Keratinocyte (primary cell): ENCODE measurements around the gene MAGI1. TPM values are rescaled to one million over a fixed set of nuclear protein-coding genes. Genes with fewer than 3 reads are reported as not detected.

Experiments used
- DNase-seq: peaks from one replicate; pipeline ENCODE4 v3.0.0-alpha.2; 2011; ENCODE audit warnings: low read depth, missing footprints, low spot score
- FAIRE-seq: peaks from 2 replicates; lab custom pipeline; 2011; peaks lifted over from hg19 to GRCh38; lab: Jason Lieb, UNC
- H2AFZ ChIP-seq: 2 replicates; pipeline ENCODE4 v1.6.0; 2012; ENCODE audit warnings: low read length, control low read depth, inconsistent platforms; ENCODE audit not compliant: control insufficient read depth
- H3K27ac ChIP-seq: 2 replicates; pipeline ENCODE4 v1.5.1; 2011; ENCODE audit warnings: low read length; ENCODE audit not compliant: control insufficient read depth, insufficient read depth
- H3K27me3 ChIP-seq: 3 replicates; pipeline ENCODE4 v1.6.0; 2011; ENCODE audit warnings: low read length; ENCODE audit not compliant: control insufficient read depth, insufficient read depth; ENCODE audit errors: extremely low read depth
- H3K36me3 ChIP-seq, 2 experiments: 2 replicates in 1 of 2; 3 replicates in 1 of 2; pipeline ENCODE4 v1.5.1; 2011; ENCODE audit warnings: low read length in 2 of 2, mild to moderate bottlenecking in 1 of 2; ENCODE audit not compliant: control insufficient read depth in 2 of 2, insufficient read depth in 2 of 2; ENCODE audit errors: extremely low read depth in 1 of 2
- H3K4me1 ChIP-seq: 3 replicates; pipeline ENCODE4 v1.5.1; 2011; ENCODE audit warnings: low read length; ENCODE audit not compliant: control insufficient read depth, insufficient read depth; ENCODE audit errors: extremely low read depth
- H3K4me2 ChIP-seq: 3 replicates; pipeline ENCODE4 v1.6.0; 2011; ENCODE audit warnings: low read depth, low read length; ENCODE audit not compliant: control insufficient read depth, insufficient read depth; ENCODE audit errors: extremely low read depth
- H3K4me3 ChIP-seq, 3 experiments: fragments of 200-600 bp in 1 of 3; sonication (generic) in 1 of 3; 2 replicates in 2 of 3; 3 replicates in 1 of 3; pipeline ENCODE4 v1.5.1; 2011 to 2016; ENCODE audit warnings: low read length in 3 of 3, mild to moderate bottlenecking in 3 of 3, control low read depth in 2 of 3, inconsistent platforms in 1 of 3, low read depth in 1 of 3, mixed read lengths in 1 of 3, mixed run types in 1 of 3, moderate library complexity in 1 of 3; ENCODE audit not compliant: control insufficient read depth in 2 of 3, insufficient read depth in 2 of 3; ENCODE audit errors: extremely low read depth in 1 of 3
- H3K79me2 ChIP-seq: 2 replicates; pipeline ENCODE4 v1.6.0; 2012; ENCODE audit warnings: low read length; ENCODE audit not compliant: control insufficient read depth, insufficient read depth
- H3K9ac ChIP-seq: 3 replicates; pipeline ENCODE4 v1.6.0; 2011; ENCODE audit warnings: low read length; ENCODE audit not compliant: control insufficient read depth, insufficient read depth; ENCODE audit errors: extremely low read depth
- H3K9me1 ChIP-seq: 3 replicates; pipeline ENCODE4 v1.6.0; 2011; ENCODE audit warnings: low read length; ENCODE audit not compliant: control insufficient read depth, insufficient read depth; ENCODE audit errors: extremely low read depth
- H3K9me3 ChIP-seq: 2 replicates; pipeline ENCODE4 v1.5.1; 2012; ENCODE audit warnings: low read depth, low read length; ENCODE audit not compliant: control insufficient read depth
- H4K20me1 ChIP-seq: 3 replicates; pipeline ENCODE4 v1.6.0; 2011; ENCODE audit warnings: low read length; ENCODE audit not compliant: control insufficient read depth, insufficient read depth; ENCODE audit errors: extremely low read depth
- CTCF ChIP-seq, 3 experiments: IDR thresholded peaks in 1 of 3; conservative IDR thresholded peaks in 1 of 3; optimal IDR thresholded peaks in 1 of 3; 2 replicates in 2 of 3; 3 replicates in 1 of 3; pipeline versions ENCODE3 to v1.5.1; 2011; ENCODE audit warnings: low read length in 3 of 3, mild to moderate bottlenecking in 3 of 3, moderate library complexity in 2 of 3, control low read depth in 1 of 3, inconsistent platforms in 1 of 3; ENCODE audit not compliant: insufficient read depth in 2 of 3; ENCODE audit errors: extremely low read depth in 1 of 3
- EZH2 ChIP-seq: IDR thresholded peaks from one replicate; pipeline ENCODE4 v1.6.1; 2012; ENCODE audit warnings: inconsistent platforms, mild to moderate bottlenecking, low read length, moderate library complexity
- dilution Hi-C: fragments of 300-500 bp; cut with MboI; formaldehyde crosslinking; loops from one replicate; pipeline ENCODE4 v1.7.0; 2020; ENCODE audit warnings: low sequenced_read_pairs; ENCODE audit not compliant: extremely low pct_ligation_motif_present
- polyA plus RNA-seq, 5 experiments: library from polyadenylated mRNA; depleted of rRNA in 3 of 5; stranded (reverse) in 3 of 5; stranded (forward) in 1 of 5; unstranded in 1 of 5; fragments of >200 nt; gene quantifications; 1 replicate in 1 of 5; 2 replicates in 3 of 5; 3 replicates in 1 of 5; pipeline versions ENCODE4 v1.2.1 to v1.2.3, GENCODE V29; 2011 to 2012; ENCODE audit warnings: missing spikeins in 2 of 5, low read depth in 1 of 5, low replicate concordance in 1 of 5

Gene MAGI1
- polyA plus RNA-seq, 1 donor (not counting 4 experiments of a cell fraction or from before 2014, with no cell fraction given) = 10.9 TPM

GRCh38 chr3:65745306-65745705 lies 293.4 kb downstream of the MAGI1 start:
- dilution Hi-C loops = no loop called here
- FAIRE-seq = no peak
- no peak overlapping the region for H3K27ac ChIP-seq
- TF ChIP-seq CTCF (optimal IDR thresholded peaks at IDR 0.05 in 1 of 3, IDR thresholded peaks at IDR 0.05 in 1 of 3, conservative IDR thresholded peaks at IDR 0.05 in 1 of 3; ENCODE audit: extremely low read depth in 1 of 3, insufficient read depth in 2 of 3, low read length in 3 of 3) (no peak), EZH2 (no peak)
- H3K36me3 ChIP-seq = no peaks in the 10 kb centered on the region
- H3K4me1 ChIP-seq = no peaks in the 10 kb centered on the region
- DNase-seq = no peak
- H3K79me2 ChIP-seq = no peaks in the 10 kb centered on the region
- no peak overlapping the region for H3K4me2 ChIP-seq
- H3K4me3 ChIP-seq = no peak overlapping the region
- H3K9ac ChIP-seq = no peak overlapping the region
- H4K20me1 ChIP-seq = peaks cover 4% of the 10 kb centered on the region
- no peaks in the 10 kb centered on the region for H3K27me3 ChIP-seq
- H3K9me1 ChIP-seq = no peaks in the 10 kb centered on the region
- no peaks in the 10 kb centered on the region for H3K9me3 ChIP-seq
- no peak overlapping the region for H2AFZ ChIP-seq

- dilution Hi-C loops = no loop called here
- no peak for DNase-seq
- Histone ChIP-seq H3K27ac (no peak overlapping the region), H2AFZ (no peak overlapping the region), H3K36me3 (no peaks in the 10 kb centered on the region), H3K4me1 (no peaks in the 10 kb centered on the region), H3K9me1 (no peaks in the 10 kb centered on the region), H3K4me2 (no peak overlapping the region), H3K4me3 (no peak overlapping the region), H3K27me3 (no peaks in the 10 kb centered on the region), H3K9me3 (no peaks in the 10 kb centered on the region), H4K20me1 (no peaks in the 10 kb centered on the region), H3K9ac (no peak overlapping the region), H3K79me2 (no peaks in the 10 kb centered on the region)
- no peak for TF ChIP-seq EZH2
- TF ChIP-seq CTCF (optimal IDR thresholded peaks at IDR 0.05 in 1 of 3, IDR thresholded peaks at IDR 0.05 in 1 of 3, conservative IDR thresholded peaks at IDR 0.05 in 1 of 3; ENCODE audit: extremely low read depth in 1 of 3, insufficient read depth in 2 of 3, low read length in 3 of 3) = no peak
- peak; percentile 48 for FAIRE-seq
Measured at GRCh38 chr3:65742914-65743313, 295.8 kb downstream of the MAGI1 start.
